ENCODE results near the gene TPP1.

DNA sequence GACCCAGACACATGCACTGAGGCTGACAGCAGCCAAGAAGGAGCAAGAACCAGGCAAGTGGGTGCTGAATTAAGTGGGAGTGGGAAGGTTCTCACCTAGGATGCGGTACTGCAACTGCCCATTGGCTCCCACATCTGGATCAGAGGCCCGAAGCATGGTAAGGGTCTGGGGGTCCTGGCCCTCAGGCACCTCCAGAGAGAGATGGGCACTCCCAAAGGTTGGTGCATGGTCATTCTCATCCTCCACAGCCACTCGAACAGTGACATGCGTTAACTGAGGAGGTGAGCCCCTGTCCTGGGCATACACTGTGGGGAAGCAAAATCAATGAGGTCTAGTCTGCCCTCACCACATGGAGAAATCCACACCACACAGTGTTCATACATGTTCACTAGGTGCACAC, 9.3 kb upstream of the TPP1 start:
- TF ChIP-seq, protein P1, sequence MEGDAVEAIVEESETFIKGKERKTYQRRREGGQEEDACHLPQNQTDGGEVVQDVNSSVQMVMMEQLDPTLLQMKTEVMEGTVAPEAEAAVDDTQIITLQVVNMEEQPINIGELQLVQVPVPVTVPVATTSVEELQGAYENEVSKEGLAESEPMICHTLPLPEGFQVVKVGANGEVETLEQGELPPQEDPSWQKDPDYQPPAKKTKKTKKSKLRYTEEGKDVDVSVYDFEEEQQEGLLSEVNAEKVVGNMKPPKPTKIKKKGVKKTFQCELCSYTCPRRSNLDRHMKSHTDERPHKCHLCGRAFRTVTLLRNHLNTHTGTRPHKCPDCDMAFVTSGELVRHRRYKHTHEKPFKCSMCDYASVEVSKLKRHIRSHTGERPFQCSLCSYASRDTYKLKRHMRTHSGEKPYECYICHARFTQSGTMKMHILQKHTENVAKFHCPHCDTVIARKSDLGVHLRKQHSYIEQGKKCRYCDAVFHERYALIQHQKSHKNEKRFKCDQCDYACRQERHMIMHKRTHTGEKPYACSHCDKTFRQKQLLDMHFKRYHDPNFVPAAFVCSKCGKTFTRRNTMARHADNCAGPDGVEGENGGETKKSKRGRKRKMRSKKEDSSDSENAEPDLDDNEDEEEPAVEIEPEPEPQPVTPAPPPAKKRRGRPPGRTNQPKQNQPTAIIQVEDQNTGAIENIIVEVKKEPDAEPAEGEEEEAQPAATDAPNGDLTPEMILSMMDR (IDR thresholded peaks at IDR 0.05): no peak
- no peak for TF ChIP-seq EP300 (IDR thresholded peaks at IDR 0.05)
- TF ChIP-seq POLR2A (IDR thresholded peaks at IDR 0.05): no peak
